ENCODE measurements around the gene CENPN. TPM values are rescaled to one million over a fixed set of nuclear protein-coding genes. Genes with fewer than 3 reads are reported as not detected.
A peak's percentile ranks its signal among the peaks of the same experiment; 100 is the strongest.

Gene CENPN
- total and polyA plus RNA-seq, 4 donors: 3.8 to 9.5 (median 5.9) TPM

DNA sequence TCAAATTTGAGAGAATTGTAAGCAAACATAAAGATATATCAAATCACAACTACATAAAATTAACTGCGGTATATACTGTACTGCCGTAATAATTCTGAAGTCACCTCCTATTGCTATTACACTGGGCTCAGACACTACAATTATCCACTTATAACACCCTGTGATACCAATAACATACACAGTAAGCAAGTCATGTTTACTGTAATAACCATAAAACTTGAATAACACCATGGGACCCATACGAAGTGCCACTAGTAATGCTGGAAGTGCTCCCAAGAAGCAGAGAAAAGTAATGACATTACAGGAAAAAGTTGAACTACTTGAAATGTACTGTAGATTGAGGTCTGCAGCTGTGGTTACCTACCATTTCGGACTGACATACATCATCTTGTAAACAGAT lies 24.4 kb upstream of the CENPN start:
- no peak for ATAC-seq (ENCODE audit: insufficient read depth, low FRiP score)

GRCh38 chr16:80984124-80984892 lies 22.7 kb upstream of the CENPN start:
- Histone ChIP-seq H3K27ac (ENCODE audit: low read depth in 1 of 2, low read length in 1 of 2) (no peak overlapping the region), H3K9ac (ENCODE audit: insufficient read depth in 1 of 2, low read length in 2 of 2) (no peak overlapping the region), H3K4me3 (no peak overlapping the region), H3K9me3 (ENCODE audit: control insufficient read depth in 4 of 4, insufficient read depth in 3 of 4, low read length in 3 of 4) (no peaks in the 10 kb centered on the region), H3K36me3 (ENCODE audit: control insufficient read depth in 4 of 4, insufficient read depth in 4 of 4, low read length in 4 of 4) (peaks cover 1 to 3% (median 2%) of the 10 kb centered on the region in 4 donors), H3K27me3 (ENCODE audit: control insufficient read depth in 3 of 3, insufficient read depth in 3 of 3, low read length in 2 of 3) (no peaks in the 10 kb centered on the region), H3K4me1 (ENCODE audit: control insufficient read depth in 5 of 5, insufficient read depth in 5 of 5, low read length in 5 of 5) (peaks cover 0 to 7% (median 0%) of the 10 kb centered on the region in 5 donors)
- WGBS, 2 donors: 90 to 92% methylated on average over 6 of the region's 6 CpGs
- no peak for DNase-seq
- no peak for ATAC-seq (ENCODE audit: insufficient read depth, low FRiP score)
- no peak for TF ChIP-seq CTCF (IDR thresholded peaks at IDR 0.05; ENCODE audit: control extremely low read depth, extremely low read depth)

More for the DNA sequence above, 24.4 kb upstream of the CENPN start:
- Histone ChIP-seq H3K9ac (ENCODE audit: insufficient read depth in 1 of 2, low read length in 2 of 2) (no peak overlapping the region), H3K27me3 (ENCODE audit: control insufficient read depth in 3 of 3, insufficient read depth in 3 of 3, low read length in 2 of 3) (no peaks in the 10 kb centered on the region), H3K4me1 (ENCODE audit: control insufficient read depth in 5 of 5, insufficient read depth in 5 of 5, low read length in 5 of 5) (peaks cover 0 to 7% (median 0%) of the 10 kb centered on the region in 5 donors), H3K9me3 (ENCODE audit: control insufficient read depth in 4 of 4, insufficient read depth in 3 of 4, low read length in 3 of 4) (no peaks in the 10 kb centered on the region), H3K36me3 (ENCODE audit: control insufficient read depth in 4 of 4, insufficient read depth in 4 of 4, low read length in 4 of 4) (peaks cover 1 to 3% (median 2%) of the 10 kb centered on the region in 4 donors), H3K4me3 (no peak overlapping the region), H3K27ac (ENCODE audit: low read depth in 1 of 2, low read length in 1 of 2) (no peak overlapping the region)
- TF ChIP-seq CTCF (IDR thresholded peaks at IDR 0.05; ENCODE audit: control extremely low read depth, extremely low read depth): no peak
- WGBS, 2 donors: 71 to 74% methylated on average over 4 of the region's 4 CpGs
- DNase-seq: peak in 1 of 3 donors; percentile 20

DNA sequence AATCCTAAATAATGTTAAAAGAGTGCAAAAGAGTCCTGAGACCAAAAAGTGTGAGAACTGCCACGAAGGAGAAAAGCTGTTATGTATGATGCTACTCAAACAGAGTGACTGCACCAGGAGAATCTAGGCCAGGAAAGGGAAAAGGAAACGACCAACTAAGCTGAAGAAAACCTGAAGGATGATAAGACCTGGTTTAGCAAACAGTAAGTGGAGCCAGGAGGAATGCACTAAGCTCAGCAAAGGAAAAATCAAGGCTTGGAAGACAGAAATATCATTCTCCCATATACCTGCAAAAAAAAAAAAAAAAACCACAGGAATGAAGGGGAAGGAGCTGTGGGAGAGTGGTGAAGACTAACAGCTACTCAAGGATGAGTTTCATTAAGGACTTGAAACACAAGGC lies 21.4 kb upstream of the CENPN start:
- H3K9ac ChIP-seq (ENCODE audit: insufficient read depth in 1 of 2, low read length in 2 of 2): no peak overlapping the region
- DNase-seq (no peak), ATAC-seq (ENCODE audit: insufficient read depth, low FRiP score) (no peak)
- H3K27ac ChIP-seq (ENCODE audit: low read depth in 1 of 2, low read length in 1 of 2): no peak overlapping the region
- 24 to 42% methylated on average over 2 of the region's 2 CpGs for WGBS, 2 donors
- no peaks in the 10 kb centered on the region for H3K9me3 ChIP-seq (ENCODE audit: control insufficient read depth in 4 of 4, insufficient read depth in 3 of 4, low read length in 3 of 4)
- no peak for TF ChIP-seq CTCF (IDR thresholded peaks at IDR 0.05; ENCODE audit: control extremely low read depth, extremely low read depth)
- H3K27me3 ChIP-seq (ENCODE audit: control insufficient read depth in 3 of 3, insufficient read depth in 3 of 3, low read length in 2 of 3): no peaks in the 10 kb centered on the region
- peaks cover 0 to 3% (median under 1%) of the 10 kb centered on the region in 4 donors for H3K36me3 ChIP-seq (ENCODE audit: control insufficient read depth in 4 of 4, insufficient read depth in 4 of 4, low read length in 4 of 4)
- H3K4me3 ChIP-seq: no peak overlapping the region
- peaks cover 0 to 7% (median 0%) of the 10 kb centered on the region in 5 donors for H3K4me1 ChIP-seq (ENCODE audit: control insufficient read depth in 5 of 5, insufficient read depth in 5 of 5, low read length in 5 of 5)

All from lung (tissue), 12 donors.